Bronchial epithelial cell (primary cell): ENCODE data around the gene FANCC. TPM values are rescaled to one million over a fixed set of nuclear protein-coding genes. Genes with fewer than 3 reads are reported as not detected.

Experiments used
- DNase-seq: peaks from one replicate; pipeline ENCODE4 v3.0.0-alpha.2; 2010; ENCODE audit warnings: low read depth
- FAIRE-seq: peaks from 2 replicates; lab custom pipeline; 2011; peaks lifted over from hg19 to GRCh38; lab: Jason Lieb, UNC
- H3K27me3 ChIP-seq: 2 replicates; pipeline ENCODE4 v1.5.1; 2011; ENCODE audit warnings: low read length; ENCODE audit not compliant: control insufficient read depth, insufficient read depth
- H3K36me3 ChIP-seq: 2 replicates; pipeline ENCODE4 v1.5.1; 2011; ENCODE audit warnings: low read length; ENCODE audit not compliant: control insufficient read depth, insufficient read depth
- H3K4me3 ChIP-seq: 2 replicates; pipeline ENCODE4 v1.5.1; 2011; ENCODE audit warnings: mild to moderate bottlenecking, low read depth, low read length, control low read depth
- CTCF ChIP-seq: IDR thresholded peaks from 2 replicates; pipeline ENCODE4 v1.5.1; 2011; ENCODE audit warnings: mild to moderate bottlenecking, moderate library complexity, low read length, control low read depth, inconsistent platforms; ENCODE audit not compliant: insufficient read depth, severe bottlenecking
- total RNA-seq: library from RNA; depleted of rRNA; stranded (reverse); fragments of >200 nt; gene quantifications from 2 replicates; pipeline ENCODE4 v1.2.1, GENCODE V29; 2014

The FANCC gene
- total RNA-seq, 1 donor from 2014 or later: 3.4 TPM

DNA sequence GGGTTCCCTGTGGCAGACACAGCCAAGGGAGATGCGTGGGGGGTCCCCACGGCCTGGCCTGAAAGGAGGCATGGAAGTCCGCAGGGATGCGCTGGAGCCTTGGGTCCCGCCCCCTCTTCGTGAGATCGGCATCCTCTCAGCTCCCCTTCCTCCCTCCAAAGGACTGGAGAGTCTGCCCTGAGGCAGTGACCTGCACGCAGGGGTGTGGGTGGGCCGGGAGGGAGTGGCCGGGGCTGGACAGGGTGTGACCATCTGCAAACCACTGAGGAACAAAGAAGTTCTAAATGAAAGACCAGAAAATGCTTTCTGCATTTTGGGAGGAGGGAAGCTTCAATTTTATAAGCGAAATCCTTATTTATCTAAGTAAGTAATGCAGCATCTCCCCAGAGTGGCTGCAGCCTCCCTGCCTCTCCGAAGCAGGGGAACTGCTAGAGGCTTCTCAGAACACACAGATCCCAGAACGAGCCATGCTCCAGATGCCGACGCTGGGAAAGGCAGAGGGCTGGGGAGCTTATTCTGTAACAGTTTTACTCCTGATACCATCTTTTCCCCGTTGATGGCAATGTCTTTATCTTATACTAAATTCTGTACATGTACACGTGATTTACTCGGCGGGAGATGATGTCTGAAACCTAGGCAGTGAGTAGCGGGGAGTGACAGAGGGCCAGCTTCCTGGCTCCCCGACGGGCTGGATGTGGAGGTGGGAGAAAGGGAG lies 221.7 kb downstream of the FANCC start:
- no peak for FAIRE-seq
- H3K36me3 ChIP-seq: peaks cover 16% of the 10 kb centered on the region

DNA sequence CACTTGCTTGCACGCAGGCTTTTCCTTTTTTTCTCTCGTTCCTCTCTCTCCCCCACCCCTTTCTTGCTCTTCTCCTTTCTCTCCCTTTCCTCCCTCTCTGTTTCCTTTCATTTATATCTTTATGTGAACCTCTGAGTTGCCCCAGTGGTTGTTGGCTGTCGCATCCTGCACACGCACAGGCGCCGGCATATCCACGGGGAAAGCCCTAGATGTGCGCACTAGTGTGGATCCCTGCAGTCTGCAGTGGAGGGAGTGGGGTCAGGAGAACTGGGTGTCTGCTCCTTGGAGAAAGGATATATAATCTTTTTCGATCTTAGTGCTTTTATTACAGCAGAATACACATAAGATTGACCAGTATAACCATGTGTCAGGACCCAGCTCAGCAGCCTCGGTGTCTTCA lies 223.5 kb downstream of the FANCC start:
- TF ChIP-seq CTCF: no peak
- Histone ChIP-seq H3K36me3 (peaks cover 16% of the 10 kb centered on the region), H3K27me3 (no peaks in the 10 kb centered on the region), H3K4me3 (no peak overlapping the region)
- FAIRE-seq (no peak), DNase-seq (no peak)

More for the DNA sequence above, 221.7 kb downstream of the FANCC start:
- no peak for DNase-seq
- Histone ChIP-seq H3K27me3 (no peaks in the 10 kb centered on the region), H3K4me3 (no peak overlapping the region)
- TF ChIP-seq CTCF: no peak

- DNase-seq: no peak
- FAIRE-seq: no peak
- Histone ChIP-seq H3K27me3 (no peaks in the 10 kb centered on the region), H3K4me3 (no peak overlapping the region), H3K36me3 (peaks cover 14% of the 10 kb centered on the region)
- TF ChIP-seq CTCF: no peak
These were observed 223.9 kb downstream of the FANCC start for GRCh38 chr9:95093586-95093985.

DNA sequence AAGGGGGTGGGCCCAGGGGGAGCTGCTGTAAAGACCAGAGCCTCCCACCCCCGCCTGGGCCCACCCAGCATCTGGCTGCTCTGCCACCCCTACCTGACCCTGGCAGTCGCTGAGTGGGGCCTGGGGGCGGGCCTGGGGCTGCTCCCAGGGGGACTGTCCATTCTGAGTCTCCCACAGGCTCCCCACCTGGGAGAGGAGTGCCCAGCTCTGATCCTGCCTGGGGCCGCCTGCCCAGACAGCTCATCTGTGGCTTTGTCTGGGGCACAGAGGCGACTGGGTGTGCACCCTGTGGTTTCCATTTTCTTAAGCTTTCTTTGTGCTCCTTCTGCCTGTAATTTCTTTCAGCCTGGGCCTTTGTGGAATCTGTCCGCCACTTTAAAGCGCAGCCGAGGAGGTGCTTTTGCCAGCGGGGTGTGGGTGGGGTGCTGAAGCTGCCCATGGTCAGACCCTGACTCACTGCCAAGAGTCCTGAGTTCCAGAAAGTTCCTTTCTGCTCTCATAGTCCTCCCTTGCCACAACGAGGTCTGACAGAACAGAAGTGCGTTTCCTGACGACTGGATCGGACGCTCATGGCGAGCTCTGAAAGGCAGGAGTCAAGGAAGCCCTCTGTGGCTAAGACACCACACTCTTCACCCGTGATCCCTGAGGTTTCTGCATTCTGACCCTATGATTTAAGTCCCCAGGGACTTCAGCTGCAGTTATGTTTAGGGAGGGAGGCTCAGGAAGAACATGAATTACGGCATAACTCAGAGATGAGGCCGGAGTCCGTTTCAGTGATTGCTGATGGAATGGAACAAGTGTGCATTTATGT lies 225.0 kb downstream of the FANCC start:
- no peak for FAIRE-seq

GRCh38 chr9:95091601-95092261 lies 225.8 kb downstream of the FANCC start:
- FAIRE-seq: no peak
- Histone ChIP-seq H3K36me3 (peaks cover 7% of the 10 kb centered on the region), H3K4me3 (no peak overlapping the region), H3K27me3 (no peaks in the 10 kb centered on the region)
- peak; percentile 41 for DNase-seq
- no peak for TF ChIP-seq CTCF

More for the DNA sequence above, 225.0 kb downstream of the FANCC start:
- no peak overlapping the region for H3K4me3 ChIP-seq
- DNase-seq: peak; percentile 70
- H3K36me3 ChIP-seq: peaks cover 12% of the 10 kb centered on the region
- TF ChIP-seq CTCF: no peak
- no peaks in the 10 kb centered on the region for H3K27me3 ChIP-seq
